Endodermal cell (in vitro differentiated cells): ENCODE results near the gene RABGAP1L. TPM values are rescaled to one million over a fixed set of nuclear protein-coding genes. Genes with fewer than 3 reads are reported as not detected.

ENCODE experiments used
- DNase-seq: peaks from one replicate; pipeline ENCODE4 v3.0.0-alpha.2; 2017
- H3K27ac ChIP-seq: 2 replicates; pipeline ENCODE4 v1.5.1; 2013; ENCODE audit warnings: mild to moderate bottlenecking, low read depth, low read length, moderate library complexity
- H3K27me3 ChIP-seq: 2 replicates; pipeline ENCODE4 v1.6.1; 2013; ENCODE audit warnings: mild to moderate bottlenecking, low read length, moderate library complexity; ENCODE audit not compliant: insufficient read depth, control insufficient read depth, poor library complexity, severe bottlenecking
- H3K36me3 ChIP-seq: 2 replicates; pipeline ENCODE4 v1.7.0; 2013; ENCODE audit warnings: mild to moderate bottlenecking, low read length, moderate library complexity; ENCODE audit not compliant: control insufficient read depth, insufficient read depth
- H3K4me1 ChIP-seq: one replicate; pipeline ENCODE4 v1.7.0; 2013; ENCODE audit warnings: low read length; ENCODE audit not compliant: control insufficient read depth, insufficient read depth
- H3K4me3 ChIP-seq: 2 replicates; pipeline ENCODE4 v1.5.1; 2013; ENCODE audit warnings: mild to moderate bottlenecking, low read length, moderate library complexity
- H3K9ac ChIP-seq: 2 replicates; pipeline ENCODE4 v1.6.1; 2013; ENCODE audit warnings: mild to moderate bottlenecking, low read length, moderate library complexity; ENCODE audit not compliant: poor library complexity, severe bottlenecking; ENCODE audit errors: extremely low read depth
- H3K9me3 ChIP-seq: 2 replicates; pipeline ENCODE4 v1.6.1; 2013; ENCODE audit warnings: mild to moderate bottlenecking, low read length, moderate library complexity; ENCODE audit not compliant: control insufficient read depth
- H3K27ac Mint-ChIP-seq: 2 replicates; pipeline ENCODE4 v1.8.0; 2020; ENCODE audit warnings: mixed read lengths
- H3K27me3 Mint-ChIP-seq: 2 replicates; pipeline ENCODE4 v1.8.0; 2021; ENCODE audit warnings: mild to moderate bottlenecking, mixed read lengths; ENCODE audit not compliant: insufficient read depth
- H3K36me3 Mint-ChIP-seq: 2 replicates; pipeline ENCODE4 v1.8.0; 2020; ENCODE audit warnings: low read depth, mixed read lengths
- H3K4me1 Mint-ChIP-seq: 2 replicates; pipeline ENCODE4 v1.8.0; 2020; ENCODE audit warnings: mixed read lengths
- H3K4me3 Mint-ChIP-seq: 2 replicates; pipeline ENCODE4 v1.8.0; 2020; ENCODE audit warnings: mild to moderate bottlenecking, moderate library complexity, mixed read lengths
- H3K9me3 Mint-ChIP-seq: 2 replicates; pipeline ENCODE4 v1.8.0; 2020; ENCODE audit warnings: mild to moderate bottlenecking, mixed read lengths
- CTCF ChIP-seq: fragments of 200-600 bp; sonication (generic); conservative IDR thresholded peaks from 2 replicates; pipeline ENCODE4 v1.5.0; 2021; ENCODE audit warnings: antibody characterized with exemption, mild to moderate bottlenecking
- WGBS, 2 experiments: methylation state at CpG; one replicate each; pipeline versions ENCODE4 v1.1.5 to v1.1.7; 2013; ENCODE audit warnings: missing lambda C conversion rate in 2 of 2, mixed read lengths in 1 of 2; ENCODE audit not compliant: insufficient coverage in 1 of 2, insufficient read length in 1 of 2; 5-methylcytosine and 5-hydroxymethylcytosine counted together
- total RNA-seq, 2 donors: library from RNA; stranded (reverse); fragmentation: NEBNext Ultra II Directional in 1 of 2; extraction: Animal tissue kit (Norgen Biotek cat#: 25700) in 1 of 2; gene quantifications; 2 replicates in 1 of 2; 3 replicates in 1 of 2; pipeline ENCODE4 v1.2.1, GENCODE V29; 2021

RABGAP1L gene
- total RNA-seq, 2 donors from 2014 or later, result 32.5 to 36.9 TPM

GRCh38 chr1:174724219-174724618 lies 564.9 kb downstream of the RABGAP1L start:
- H3K9me3 Mint-ChIP-seq, result no peaks in the 10 kb centered on the region
- Histone ChIP-seq H3K27me3 (no peaks in the 10 kb centered on the region), H3K27ac (no peak overlapping the region), H3K4me1 (no peaks in the 10 kb centered on the region), H3K36me3 (no peaks in the 10 kb centered on the region), H3K9ac (no peak overlapping the region), H3K9me3 (no peaks in the 10 kb centered on the region), H3K4me3 (no peak overlapping the region)
- no peak for TF ChIP-seq CTCF
- no peaks in the 10 kb centered on the region for H3K36me3 Mint-ChIP-seq
- H3K4me1 Mint-ChIP-seq, result peaks cover 4% of the 10 kb centered on the region
- H3K27ac Mint-ChIP-seq, result no peak overlapping the region
- no peak for DNase-seq
- H3K4me3 Mint-ChIP-seq, result no peak overlapping the region
- H3K27me3 Mint-ChIP-seq, result no peaks in the 10 kb centered on the region

- Mint-ChIP-seq H3K4me1 (peaks cover 4% of the 10 kb centered on the region), H3K36me3 (no peaks in the 10 kb centered on the region), H3K27me3 (no peaks in the 10 kb centered on the region), H3K4me3 (no peak overlapping the region), H3K27ac (no peak overlapping the region), H3K9me3 (no peaks in the 10 kb centered on the region)
- Histone ChIP-seq H3K36me3 (no peaks in the 10 kb centered on the region), H3K9me3 (no peaks in the 10 kb centered on the region), H3K4me3 (no peak overlapping the region), H3K27ac (no peak overlapping the region), H3K9ac (no peak overlapping the region), H3K4me1 (no peaks in the 10 kb centered on the region), H3K27me3 (no peaks in the 10 kb centered on the region)
- 91 to 100% methylated on average over 1 of the region's 2 CpGs for WGBS, 2 experiments
- no peak for DNase-seq
- TF ChIP-seq CTCF, result peak; percentile 79
These were observed 567.0 kb downstream of the RABGAP1L start for GRCh38 chr1:174726167-174726879.

GRCh38 chr1:174726880-174727585 lies 567.7 kb downstream of the RABGAP1L start:
- Mint-ChIP-seq H3K9me3 (no peaks in the 10 kb centered on the region), H3K4me1 (peaks cover 4% of the 10 kb centered on the region), H3K27ac (no peak overlapping the region), H3K36me3 (no peaks in the 10 kb centered on the region), H3K4me3 (no peak overlapping the region), H3K27me3 (no peaks in the 10 kb centered on the region)
- no peak for DNase-seq
- no peaks in the 10 kb centered on the region for H3K9me3 ChIP-seq
- H3K9ac ChIP-seq, result no peak overlapping the region
- H3K36me3 ChIP-seq, result no peaks in the 10 kb centered on the region
- no peak overlapping the region for H3K4me3 ChIP-seq
- H3K27me3 ChIP-seq, result no peaks in the 10 kb centered on the region
- WGBS, 2 experiments, result 80% methylated on average over 4 of the region's 4 CpGs; no CpG with 5 or more reads in 1 of the 2 experiments
- peak; percentile 31 for TF ChIP-seq CTCF
- H3K27ac ChIP-seq, result no peak overlapping the region
- H3K4me1 ChIP-seq, result no peaks in the 10 kb centered on the region
